Stimulated activated CD4-positive, alpha-beta T cell treated with anti-CD3 and anti-CD28 coated beads, Interleukin-12 subunit alpha, Interleukin-12 subunit beta, amount 100 ng/mL, for 48 hours (primary cell): ENCODE data around the gene PLCG2.
"Not testable (repeated sequence)": the region's sequence is repeated elsewhere in the genome, so short reads cannot be mapped to it uniquely, and the experiment has no call there.

ENCODE experiments used
- DNase-seq, 3 donors: peaks; one replicate each; pipeline ENCODE4 v3.0.0-alpha.2; 2020; ENCODE audit warnings: low read depth in 2 of 3, low spot score in 1 of 3

PLCG2 gene

DNA sequence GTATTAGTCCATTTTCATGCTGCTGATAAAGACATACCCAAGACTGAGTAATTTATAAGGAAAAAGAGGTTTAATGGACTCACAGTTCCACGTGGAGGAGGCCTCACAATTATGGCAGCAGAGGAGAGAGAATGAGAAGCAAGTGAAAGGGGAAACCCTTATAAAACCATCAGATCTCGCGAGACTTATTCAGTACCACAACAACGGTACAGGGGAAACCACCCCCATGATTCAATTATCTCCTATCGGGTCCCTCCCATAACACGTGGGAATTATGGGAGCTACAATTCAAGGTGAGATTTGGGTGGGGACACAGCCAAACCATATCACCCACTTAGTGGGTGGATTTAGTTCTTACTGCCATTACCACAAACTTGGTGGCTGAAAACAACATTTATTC lies 155.6 kb downstream of the PLCG2 start:
- not testable (repeated sequence) for DNase-seq

DNA sequence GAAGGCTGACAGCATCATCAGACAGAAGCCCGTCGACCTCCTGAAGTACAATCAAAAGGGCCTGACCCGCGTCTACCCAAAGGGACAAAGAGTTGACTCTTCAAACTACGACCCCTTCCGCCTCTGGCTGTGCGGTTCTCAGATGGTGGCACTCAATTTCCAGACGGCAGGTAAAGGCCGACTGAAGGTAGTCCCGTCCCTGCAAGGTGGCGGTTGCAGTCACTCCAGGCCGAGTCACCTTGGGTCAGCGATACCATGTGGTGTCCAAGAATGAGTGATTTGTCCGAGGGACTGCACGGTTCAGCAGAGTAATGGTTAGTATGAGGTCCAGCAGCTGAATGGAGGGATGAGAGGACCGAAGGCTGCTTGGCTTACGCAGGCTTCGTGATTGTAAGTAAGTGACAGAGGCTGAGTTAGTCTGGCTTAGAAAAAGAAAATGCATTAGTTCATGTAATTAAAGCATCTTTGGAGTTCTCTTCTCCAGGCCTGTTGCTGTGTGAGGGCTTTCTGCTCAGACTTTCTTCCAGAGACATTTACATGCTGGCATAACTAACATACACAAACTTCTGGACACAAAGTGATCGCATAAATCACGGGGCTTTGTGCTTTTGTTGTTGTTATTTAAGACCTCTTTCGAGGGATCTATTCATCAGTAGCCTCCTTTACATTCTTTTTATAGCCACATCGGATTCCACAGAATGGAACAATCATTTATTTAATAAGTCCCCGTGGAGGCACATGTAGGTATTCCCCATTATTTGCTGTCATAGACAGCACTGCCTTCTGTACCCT lies 157.3 kb downstream of the PLCG2 start:
- DNase-seq = no peak

DNA sequence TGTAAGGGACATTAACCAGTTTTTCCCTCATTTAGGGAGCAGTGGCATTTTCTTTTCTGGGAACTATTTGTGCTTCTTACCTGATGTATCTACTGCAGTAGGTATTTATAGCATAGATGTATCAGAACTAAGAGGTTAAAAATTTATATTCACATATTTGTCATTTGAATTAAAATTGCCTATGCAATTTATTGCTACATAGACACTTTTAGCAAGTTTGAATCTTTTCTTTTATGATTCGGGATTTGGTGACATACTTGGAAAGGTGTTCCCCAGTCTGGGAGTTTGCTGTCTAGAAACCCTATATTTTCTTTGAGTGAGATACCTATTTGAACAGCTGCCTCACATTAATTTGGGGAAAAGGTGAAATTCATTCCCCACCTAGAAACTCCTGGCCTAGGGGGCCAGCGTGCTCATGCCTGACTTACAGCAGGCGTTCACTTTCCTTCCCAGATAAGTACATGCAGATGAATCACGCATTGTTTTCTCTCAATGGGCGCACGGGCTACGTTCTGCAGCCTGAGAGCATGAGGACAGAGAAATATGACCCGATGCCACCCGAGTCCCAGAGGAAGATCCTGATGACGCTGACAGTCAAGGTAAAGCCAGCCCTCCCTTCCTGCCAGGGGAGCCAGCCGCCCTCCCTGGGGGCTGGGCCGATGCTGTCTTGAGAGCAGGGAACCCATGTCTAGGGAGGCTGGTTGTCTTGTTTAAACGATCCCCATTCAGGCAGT lies 158.4 kb downstream of the PLCG2 start:
- no peak for DNase-seq

DNA sequence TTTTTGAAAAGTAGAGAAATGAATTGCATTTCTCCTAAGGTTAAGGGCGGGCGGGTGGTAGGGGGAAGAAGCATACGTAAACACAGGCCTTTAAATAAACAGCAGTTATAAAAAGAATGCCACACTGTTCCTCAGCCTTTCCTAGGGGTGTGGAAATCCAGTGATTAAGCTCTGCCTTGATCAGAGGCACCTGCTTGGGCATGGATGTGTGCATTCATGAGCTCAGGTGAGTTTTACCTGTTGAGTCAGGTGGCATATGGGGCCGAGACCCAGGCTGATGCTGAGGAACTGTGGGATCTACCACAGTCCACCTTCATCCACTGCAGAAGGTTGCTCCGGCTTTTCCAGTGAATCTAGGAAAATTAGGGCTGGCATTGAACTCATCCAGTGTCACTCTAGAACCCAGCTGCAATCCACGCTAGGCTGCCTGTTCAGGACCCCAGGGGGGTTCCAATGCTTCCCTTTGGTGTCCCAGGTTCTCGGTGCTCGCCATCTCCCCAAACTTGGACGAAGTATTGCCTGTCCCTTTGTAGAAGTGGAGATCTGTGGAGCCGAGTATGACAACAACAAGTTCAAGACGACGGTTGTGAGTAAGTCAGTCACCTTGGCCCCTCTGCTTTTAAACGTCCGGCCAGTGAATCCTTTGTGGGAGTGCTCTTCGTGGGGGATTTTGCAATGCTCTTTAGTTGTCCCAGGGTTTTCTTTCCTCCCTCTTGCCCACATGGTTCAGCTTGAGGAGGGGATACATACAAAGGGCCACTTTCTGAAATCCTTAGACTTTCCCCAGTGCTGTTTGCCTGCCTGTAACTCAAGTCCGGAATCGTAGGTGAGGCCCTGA lies 159.5 kb downstream of the PLCG2 start:
- DNase-seq = no peak

DNA sequence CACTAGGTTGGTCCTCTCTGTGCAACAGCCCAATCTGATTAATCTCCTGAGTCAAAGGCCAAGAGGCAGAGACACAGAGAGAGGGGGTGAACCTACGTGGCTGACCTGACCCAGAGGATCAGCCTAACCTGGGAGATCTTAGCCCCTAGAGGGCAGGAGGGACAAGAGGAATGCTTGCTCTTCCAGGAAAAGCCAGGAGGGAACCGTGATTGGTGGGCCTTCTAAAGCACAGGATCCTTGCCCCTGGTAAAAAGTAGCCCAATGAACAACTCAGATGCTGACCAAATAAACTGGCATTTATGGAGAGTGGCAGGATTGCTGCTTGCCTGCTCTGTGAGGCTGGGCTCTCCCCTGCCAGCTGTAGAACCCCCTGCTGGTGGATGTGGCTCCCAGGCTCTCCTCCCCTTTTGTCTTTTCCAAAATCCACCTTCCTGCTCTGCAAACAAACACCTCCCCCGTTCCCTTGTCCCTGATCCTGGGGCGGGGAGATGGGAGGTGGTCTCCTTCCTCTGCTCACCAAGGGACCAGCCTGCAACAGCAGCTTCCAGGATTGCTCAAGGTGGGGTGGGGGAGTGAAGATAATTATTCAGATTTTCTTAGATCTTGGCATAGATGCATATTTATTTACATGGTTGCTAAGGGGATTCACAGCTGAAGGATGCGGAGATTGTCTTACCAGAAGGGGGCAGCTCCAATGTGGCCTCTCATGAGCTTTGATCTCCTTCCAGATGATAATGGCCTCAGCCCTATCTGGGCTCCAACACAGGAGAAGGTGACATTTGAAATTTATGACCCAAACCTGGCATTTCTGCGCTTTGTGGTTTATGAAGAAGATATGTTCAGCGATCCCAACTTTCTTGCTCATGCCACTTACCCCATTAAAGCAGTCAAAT lies 160.3 kb downstream of the PLCG2 start:
- no peak for DNase-seq

DNA sequence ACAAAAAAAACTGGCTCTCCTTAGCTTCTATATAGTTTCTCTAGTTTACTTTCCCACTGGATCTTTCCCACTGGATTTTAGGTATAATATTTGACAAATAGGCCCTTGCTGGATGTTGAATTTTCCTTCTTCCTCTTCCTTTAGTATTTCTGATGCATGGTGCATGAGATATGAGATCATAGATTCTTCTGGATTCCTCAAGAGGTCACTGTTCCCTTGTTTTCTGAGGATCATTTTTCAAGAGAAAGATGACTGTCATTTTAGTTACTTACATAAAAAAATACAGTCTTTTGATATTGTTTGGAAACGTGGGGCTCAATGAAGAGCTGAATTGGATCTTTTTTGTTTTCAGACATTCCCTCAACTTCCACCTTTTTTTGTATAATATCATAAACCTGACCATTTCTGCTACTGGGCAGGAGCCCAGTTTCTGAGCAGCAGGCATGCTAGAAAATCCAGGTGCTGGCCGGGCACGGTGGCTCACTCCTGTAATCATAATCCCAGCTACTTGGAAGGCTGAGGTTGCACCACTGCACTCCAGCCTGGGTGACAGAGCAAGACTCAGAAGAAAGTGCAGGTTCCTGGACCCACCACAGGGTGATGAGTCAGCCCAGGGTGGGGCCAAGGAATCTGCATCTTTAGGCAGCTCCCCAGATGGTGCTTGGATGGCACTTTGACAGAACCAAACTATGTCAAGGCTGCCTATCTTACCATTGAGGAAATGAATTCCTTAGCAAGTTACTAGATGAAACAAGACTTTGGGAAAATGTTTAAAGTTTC lies 161.9 kb downstream of the PLCG2 start:
- DNase-seq = no peak

DNA sequence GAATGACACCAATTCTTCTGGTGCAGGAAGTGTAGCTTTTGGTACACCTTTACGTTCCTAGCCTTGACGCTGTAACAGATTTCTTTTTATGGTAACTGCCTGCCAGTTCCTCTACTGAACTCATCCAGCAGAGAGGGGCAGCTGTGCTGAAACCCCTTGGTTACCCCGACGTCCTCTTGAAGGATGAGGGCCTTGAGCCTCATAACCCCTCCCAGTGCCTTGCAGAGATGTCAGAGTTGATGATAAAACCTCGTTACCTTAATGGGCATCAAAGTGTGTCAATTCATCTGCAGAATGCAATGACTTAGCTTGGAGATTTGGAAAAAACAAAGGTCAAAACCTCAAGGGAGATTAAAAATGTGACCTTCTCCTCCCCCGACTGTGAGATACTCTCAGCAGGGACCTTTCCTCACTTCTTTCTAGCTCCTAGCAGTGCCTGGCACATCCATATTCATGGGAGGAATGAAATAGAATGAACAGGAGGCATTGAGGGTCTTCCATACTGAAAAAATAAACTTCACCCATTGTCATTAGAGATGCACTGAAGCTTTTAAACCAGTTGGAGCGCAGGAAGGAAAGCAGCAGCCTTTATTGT lies 163.0 kb downstream of the PLCG2 start:
- no peak for DNase-seq

DNA sequence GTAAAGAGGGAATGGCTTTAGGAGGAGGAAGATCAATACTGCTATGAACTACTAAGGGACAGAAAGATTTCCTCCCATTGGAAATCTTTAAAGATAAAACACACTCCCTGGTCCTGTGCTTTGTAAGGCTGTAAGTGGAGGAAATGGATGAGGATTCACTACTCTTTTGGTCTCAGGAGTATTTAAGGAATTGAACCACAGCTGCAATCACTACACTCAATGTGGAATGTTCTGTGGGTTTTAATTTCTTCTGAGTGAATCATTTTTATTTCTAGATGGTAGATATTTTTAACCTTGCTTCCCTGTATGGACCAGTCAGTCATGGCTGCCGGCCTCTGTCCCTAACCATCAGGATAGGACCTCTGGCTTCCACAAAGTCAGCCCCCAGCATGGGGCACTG lies 166.6 kb downstream of the PLCG2 start:
- no peak for DNase-seq

DNA sequence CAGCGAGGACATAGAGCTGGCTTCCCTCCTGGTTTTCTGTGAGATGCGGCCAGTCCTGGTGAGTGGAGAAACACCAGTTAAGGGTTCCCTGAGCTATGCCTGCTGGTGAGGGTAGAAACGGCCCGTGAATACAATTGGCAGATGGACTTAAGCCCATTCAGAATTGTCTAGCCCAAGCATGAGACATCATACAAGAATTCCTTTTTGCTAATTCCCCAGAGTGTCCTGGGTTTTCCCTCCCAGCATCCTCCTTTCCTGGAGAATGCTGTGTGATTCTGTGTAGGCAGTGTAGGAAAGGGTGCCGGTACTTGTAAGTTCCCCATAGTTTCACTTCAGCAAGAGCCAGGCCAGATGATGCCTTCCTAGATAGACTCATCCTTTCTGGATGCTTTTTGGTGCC lies 167.1 kb downstream of the PLCG2 start:
- DNase-seq = no peak

DNA sequence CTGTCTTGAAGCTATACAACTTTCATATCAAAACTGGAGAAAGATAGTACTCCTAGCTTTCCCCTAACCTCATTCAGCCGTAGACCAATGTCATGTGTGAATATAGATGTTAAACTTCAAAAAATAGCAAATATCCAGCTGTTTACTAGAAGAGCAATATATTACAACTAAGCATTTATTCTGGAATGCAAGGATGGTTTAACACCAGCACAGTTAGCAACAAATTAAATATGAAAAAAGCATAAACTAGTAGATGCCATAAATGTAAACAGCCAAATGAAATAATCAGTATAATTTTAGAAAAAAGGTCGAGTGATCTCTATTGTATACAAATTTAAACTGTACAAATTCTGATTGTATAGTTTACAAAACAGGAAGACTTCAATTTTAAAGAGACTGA lies 172.5 kb downstream of the PLCG2 start:
- DNase-seq = no peak

DNA sequence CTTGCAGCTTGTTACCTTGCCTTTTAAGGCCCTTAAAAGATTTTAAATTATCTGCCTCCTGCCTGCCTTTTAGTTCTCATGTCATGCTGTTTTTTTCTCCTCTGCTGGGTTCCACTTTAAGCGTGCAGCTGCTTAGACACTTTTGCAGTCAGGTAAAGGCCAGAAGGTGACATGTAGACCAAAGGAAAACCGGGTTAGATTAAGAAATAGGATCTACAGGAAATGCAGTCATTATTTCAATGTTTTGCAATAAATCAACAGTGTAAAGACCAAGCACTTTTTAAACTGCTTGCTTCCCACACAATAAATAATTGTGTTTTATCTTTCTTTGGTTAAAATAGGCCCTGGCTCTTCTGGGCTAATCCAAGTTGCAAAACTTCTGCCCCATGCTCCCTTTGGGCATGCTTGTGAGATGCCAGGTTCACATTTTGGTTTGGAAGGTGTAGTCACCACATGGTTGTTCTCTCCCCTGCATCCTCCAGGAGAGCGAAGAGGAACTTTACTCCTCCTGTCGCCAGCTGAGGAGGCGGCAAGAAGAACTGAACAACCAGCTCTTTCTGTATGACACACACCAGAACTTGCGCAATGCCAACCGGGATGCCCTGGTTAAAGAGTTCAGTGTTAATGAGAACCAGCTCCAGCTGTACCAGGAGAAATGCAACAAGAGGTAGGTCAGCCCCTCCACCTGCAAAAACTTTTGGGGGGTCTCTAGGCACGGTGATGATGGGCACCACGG lies 177.3 kb downstream of the PLCG2 start:
- no peak for DNase-seq

DNA sequence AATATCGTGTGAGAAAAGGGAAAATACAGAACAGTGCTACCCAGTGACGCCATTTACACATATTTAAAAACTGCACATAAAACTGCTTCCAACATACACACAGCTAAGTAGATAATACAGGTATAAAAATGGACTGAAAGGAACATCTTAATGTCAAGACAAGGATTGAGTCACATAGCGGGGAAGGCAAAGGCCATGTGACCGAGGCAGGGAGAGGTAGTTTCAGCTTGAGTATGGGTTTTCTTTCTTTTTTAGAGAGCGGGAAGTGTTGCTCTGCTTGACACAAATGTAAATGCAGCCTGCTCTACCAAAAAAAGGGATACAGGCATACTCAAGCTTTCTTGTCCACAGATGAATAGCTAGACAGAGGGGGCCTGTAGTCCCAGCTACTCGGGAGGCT lies 185.7 kb downstream of the PLCG2 start:
- no peak for DNase-seq

DNA sequence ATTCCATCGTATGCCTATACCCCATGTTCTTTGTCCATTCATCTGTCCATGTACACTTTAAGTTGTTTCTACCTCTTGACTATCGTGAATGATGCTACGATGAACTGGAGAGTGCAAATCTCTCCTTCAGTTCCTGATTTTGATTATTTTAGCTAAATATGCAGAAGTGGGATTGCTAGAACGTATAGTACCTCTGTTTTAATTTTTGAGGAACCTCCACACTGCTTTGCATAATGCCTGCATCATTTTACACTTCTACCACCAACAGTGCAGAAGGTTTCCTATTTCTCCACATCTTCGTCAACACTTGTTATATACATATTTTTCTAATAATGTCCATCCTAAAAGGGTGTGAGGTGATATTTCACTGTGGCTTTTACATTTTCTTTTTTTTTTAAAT lies 188.3 kb downstream of the PLCG2 start:
- DNase-seq = no peak

DNA sequence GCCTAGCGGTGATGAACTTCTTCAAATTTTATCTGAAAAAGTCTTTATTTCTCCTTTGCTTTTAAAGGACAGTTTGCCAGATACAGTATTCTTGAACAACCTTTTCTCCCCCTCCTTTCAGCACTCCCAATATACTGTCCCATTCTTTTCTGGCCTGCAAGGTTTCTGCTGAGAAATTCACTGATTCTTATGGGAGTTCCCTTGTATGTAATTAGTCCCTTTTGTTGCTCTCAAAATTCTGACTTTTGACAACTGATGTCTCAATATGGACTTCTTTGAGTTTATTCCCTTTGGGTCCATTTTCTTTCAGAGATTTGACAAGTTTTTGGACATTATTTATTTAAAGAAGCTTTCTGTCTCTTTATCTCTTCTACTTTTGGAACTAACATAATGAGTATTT lies 192.8 kb downstream of the PLCG2 start:
- DNase-seq = no peak

DNA sequence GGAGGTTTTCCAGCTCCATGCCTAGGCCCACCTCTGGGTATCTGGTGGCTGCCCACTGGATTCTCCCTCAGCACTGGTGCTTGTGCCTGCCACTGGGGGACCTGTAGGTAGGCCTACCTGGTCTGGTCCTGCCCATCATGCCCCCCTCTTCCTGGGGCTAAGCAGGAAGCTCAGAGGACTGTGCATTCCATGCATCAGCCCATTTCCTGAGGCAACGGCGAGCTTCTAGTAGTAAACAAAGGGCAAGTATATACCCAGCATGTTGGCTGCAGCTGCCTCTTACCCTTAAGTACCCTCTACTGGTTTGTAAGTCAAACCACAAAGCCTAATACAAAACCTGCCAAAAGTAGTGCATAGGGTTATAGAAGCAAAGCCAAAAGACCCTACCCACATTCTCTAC lies 194.6 kb downstream of the PLCG2 start:
- no peak for DNase-seq

DNA sequence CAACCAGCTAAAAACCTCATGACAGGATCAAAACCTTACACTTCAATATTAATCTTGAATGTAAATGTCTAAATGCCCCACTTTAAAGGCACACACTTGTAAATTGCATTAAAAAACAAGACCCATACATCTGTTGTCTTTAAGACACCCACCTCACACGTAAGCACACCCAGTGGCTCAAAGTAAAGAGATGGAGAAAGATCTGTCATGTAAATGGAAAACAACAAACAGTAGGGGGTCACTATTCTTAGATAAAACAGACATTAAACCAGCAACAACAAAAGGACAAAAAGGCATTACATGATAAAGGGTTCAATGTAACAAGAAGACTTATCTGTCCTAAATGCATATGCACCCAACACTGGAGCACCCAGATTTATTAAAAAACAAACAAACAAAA lies 196.5 kb downstream of the PLCG2 start:
- DNase-seq = no peak

DNA sequence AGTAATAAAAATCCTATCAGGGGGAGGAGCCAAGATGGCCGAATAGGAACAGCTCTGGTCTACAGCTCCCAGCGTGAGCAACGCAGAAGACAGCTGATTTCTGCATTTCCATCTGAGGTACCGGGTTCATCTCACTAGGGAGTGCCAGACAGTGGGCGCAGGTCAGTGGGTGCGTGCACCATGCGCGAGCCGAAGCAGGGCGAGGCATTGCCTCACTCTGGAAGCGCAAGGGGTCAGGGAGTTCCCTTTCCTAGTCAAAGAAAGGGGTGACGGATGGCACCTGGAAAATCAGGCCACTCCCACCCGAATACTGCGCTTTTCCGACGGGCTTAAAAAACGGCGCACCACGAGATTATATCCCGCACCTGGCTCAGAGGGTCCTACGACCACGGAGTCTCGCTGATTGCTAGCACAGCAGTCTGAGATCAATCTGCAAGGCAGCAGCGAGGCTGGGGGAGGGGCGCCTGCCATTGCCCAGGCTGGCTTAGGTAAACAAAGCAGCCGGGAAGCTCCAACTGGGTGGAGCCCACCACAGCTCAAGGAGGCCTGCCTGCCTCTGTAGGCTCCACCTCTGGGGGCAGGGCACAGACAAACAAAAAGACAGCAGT lies 198.3 kb downstream of the PLCG2 start:
- DNase-seq = not testable (repeated sequence)

DNA sequence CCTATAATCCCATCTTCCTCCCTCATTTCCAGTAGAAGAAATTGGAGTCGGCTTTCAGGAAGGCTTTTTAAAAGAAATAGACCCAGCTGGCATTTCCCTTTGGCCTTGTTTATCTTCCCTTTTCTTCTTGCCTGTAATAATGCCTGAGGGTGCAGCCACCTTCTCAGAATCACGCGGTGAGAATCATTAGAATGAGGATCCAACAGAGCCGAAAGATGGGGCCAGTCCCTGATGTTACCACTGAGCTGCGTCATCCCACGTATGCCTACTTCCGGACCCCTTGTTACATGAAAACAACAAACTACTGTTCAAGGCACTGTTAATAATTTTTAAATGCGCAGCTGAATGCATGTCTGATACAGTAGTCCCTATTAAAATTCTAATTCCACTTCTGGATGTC lies 208.0 kb downstream of the PLCG2 start:
- DNase-seq = no peak

DNA sequence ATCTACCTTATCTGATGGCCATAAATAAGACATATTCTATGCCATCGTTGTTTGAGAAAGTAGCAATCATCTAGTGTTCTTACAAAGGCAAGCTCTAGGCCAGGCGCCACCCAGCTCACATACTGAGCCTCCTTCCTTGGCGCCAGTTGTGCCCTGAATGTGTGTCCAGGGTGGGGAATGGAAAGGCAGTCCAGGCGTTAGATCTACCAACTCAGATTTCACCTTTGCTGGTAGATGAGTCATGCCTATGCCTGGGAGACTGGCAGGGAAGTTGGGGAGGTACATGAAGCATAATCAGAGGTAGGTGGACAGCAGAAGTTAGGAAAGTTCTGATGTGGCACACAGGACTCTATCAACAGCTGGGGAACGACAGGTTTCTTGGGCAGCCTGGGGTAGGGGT lies 208.6 kb downstream of the PLCG2 start:
- no peak for DNase-seq
